HG03520 (cell line): ENCODE measurements around the gene IFNA8.
A peak's percentile ranks its signal among the peaks of the same experiment; 100 is the strongest.
"Not testable (repeated sequence)": the region's sequence is repeated elsewhere in the genome, so short reads cannot be mapped to it uniquely, and the experiment has no call there.

Experiments used
- ATAC-seq: cut with Tn5 transposase; IDR thresholded peaks from one replicate; pipeline ENCODE4 v1.9.1; 2021; ENCODE audit warnings: mild to moderate bottlenecking, moderate library complexity; ENCODE audit not compliant: unreplicated experiment

The IFNA8 gene

DNA sequence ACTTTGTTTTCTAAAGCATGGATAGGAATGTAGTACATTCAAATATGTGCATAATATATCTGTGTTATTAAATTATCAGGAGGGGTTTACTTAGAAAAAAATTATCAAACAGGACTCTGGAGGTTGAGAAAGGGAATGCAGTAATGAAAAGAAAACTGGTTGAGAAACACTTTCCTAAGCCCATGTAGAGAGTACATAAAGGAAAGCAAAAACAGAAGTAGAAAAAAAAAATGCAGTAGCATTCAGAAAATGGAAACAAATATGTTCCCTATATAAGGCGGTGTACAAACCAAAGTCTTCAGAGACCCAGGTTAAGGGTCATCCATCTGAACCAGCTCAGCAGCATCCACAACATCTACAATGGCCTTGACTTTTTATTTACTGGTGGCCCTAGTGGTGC lies at the start of gene IFNA8:
Gene IFNA8 (plus strand): TSS at position 301 of the 400 bp plus-strand sequence. CDS start 60 bp downstream, at position 361.
- no peak for ATAC-seq

DNA sequence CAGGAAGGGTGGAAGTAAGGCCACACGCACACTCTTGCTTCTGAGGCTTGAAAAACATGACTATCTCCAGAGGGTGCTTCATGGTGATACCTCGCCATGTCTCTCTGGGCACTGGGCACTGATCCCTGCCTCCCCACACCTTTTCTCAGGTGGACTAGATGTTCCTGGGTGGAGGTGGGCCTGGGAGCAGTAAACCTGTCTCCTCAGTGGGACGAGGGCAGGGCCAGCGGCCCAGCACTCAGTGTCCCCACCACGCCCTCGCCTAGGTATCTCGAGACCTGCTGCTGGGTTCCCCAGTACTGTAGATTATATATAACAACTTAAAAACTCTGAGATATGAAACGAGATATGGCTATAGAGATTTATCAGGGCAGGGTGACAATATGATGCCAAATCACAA lies 46.6 kb upstream of the IFNA8 start:
- ATAC-seq, result no peak

DNA sequence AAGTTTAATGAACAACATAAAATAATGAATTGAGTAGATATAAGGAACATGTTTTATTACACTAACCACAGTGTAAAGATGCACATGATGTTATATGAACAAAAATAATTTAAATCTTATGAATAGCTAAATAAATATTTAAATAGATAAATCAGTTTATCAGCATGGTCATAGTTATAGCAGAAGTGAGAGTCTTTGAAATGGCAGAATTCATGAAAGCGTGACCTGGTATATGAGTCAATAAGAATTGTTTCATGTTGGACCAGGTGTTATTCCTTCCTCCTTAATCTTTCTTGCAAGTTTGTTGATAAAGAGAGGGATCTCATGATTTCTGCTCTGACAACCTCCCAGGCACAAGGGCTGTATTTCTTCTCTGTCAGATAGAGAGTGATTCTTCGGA lies 41.7 kb upstream of the IFNA8 start:
- peak; percentile 91 for ATAC-seq

DNA sequence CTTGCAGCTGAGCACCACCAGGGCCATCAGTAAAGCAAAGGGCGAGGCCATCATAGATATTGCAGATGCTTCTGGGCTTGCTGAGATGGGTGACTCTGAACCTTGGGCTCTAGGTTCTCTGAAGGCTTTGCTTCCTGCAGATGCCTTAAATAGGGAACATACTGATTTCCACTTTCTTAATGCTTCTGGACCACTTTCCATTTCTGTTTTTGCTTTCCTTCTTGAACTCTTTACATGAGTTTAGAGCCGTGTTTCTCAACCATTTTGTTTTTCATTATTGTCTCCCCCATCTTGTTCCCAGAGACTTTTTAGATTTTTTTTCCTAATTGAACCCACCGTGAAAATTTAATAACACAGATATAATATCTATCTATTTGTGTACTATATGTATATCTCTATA lies 41.0 kb upstream of the IFNA8 start, which contains the start of gene IFNA13:
Gene IFNA13 (minus strand): TSS at position 101 of the 400 bp plus-strand sequence. CDS start 47 bp downstream, at position 54.
- no peak for ATAC-seq

DNA sequence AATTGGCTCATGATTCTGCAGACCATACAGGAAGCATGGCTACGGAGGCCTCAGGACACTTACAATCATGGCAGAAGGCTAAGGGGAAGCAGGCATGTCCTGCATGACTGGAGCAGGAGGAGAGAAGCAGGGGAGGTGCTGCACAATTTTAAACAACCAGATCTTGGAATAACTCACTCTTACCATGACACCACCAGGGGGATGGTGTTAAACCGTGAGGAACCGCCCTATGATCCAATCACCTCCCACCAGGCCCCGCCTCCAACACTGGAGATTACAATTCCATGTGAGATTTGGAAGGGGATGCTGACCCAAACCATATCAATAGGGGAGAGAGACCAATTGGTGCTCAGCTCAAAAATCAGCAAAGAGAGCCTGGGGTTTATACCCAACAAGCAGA lies 37.5 kb upstream of the IFNA8 start:
- ATAC-seq, result not testable (repeated sequence)

DNA sequence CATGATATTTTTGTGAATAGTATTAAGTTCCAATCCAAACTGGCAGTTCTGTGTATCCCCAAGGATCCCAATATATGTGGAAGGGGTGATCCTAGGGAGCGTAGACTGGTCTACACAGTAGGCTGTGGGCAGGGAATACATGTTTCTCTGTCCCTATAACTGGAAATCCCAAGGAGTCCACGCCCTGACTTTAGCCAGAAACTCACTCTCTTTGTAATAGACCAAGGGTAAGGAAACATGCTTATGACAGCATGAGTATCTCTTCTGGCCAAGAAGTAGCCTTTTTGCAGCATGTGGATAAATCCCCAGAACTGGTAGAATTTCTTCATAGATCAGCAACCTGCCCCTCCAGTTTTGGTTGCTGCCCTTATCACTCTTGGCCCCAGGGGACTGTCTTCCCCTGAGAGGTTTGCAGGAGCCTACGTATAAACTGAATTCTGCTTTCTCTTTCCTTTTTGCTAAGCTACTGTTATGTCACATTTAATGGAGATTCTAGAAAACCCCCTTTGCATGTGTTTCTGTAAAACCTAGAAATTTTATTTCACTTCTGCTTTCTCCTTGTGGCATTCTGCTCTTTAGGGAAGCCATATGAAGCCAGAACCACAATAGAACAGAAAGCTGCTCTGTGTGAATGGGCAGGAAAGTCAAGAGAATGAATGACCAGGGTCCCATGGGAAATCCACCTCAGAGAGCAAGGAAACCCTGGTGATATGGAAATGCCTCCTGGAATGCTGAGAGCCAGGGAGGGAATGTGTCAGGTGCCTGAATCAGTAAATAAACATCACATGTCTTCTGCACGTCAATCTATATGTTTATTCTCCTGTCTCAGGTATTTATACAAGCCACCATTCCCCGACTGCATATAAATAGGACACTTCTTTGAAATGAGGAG lies 27.2 kb upstream of the IFNA8 start:
- ATAC-seq, result peak; percentile 98

DNA sequence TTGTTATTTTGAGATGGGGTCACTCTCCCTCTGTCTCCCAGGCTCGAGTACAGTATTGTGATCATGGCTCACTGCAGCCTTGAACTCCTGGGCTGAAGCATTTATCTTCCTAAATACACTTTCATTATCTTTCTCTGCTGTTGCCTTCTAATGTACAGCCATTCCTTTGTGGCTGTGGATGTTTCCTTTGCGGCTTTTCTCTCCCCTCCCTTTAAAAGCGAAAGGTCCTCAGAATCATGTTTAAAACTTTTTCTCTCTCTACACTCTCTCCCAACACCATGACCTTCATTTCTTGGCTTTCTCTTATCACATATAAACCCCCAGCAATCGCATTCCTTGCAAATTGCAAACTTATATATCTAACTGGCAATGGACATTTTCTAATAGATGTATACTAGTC lies 25.3 kb upstream of the IFNA8 start:
- ATAC-seq, result no peak

DNA sequence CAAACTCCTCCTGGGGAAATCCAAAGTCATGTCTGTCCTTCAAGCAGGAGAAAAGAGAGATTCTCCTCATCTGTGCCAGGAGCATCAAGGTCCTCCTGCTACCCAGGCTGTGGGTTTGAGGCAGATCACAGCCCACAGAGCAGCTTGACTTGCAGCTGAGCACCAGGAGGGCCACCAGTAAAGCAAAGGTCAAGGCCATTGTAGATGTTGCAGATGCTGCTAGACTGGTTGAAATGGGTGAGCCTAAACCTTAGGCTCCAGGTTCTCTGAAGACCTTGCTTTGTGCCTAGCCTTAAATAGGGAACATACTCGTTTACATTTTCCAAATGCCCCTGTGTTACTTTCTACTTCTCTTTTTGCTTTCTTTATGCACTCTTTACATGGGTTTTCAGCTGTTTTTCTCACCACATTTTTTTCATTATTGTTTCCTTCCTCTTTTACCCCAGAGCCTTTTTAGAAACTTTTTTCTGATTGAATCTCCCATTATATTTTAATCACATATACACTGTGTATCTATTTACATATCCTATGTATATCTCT lies 23.7 kb upstream of the IFNA8 start, which contains the start of gene IFNA2:
Gene IFNA2 (minus strand): TSS at position 268 of the 540 bp plus-strand sequence. CDS start 69 bp downstream, at position 199.
- no peak for ATAC-seq

DNA sequence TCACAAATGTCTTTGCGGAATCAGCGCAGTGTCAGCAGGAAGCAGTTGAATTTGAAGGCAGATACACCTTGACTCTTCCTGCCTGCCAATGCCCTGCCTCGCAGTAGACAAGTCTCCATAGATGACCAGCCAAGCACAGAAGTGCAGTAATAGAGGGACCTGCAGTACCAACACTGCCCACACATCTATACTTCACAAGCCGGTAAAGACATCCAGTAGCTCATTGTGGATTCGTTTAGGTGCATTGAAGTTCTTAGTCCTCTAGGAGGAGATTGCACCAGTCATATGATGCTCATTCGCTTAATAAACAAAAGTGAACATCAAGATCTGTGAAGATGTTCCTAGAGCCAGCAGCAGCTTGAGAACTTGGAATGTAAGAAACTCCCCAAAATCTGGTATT lies 16.6 kb upstream of the IFNA8 start:
- ATAC-seq, result peak; percentile 94

DNA sequence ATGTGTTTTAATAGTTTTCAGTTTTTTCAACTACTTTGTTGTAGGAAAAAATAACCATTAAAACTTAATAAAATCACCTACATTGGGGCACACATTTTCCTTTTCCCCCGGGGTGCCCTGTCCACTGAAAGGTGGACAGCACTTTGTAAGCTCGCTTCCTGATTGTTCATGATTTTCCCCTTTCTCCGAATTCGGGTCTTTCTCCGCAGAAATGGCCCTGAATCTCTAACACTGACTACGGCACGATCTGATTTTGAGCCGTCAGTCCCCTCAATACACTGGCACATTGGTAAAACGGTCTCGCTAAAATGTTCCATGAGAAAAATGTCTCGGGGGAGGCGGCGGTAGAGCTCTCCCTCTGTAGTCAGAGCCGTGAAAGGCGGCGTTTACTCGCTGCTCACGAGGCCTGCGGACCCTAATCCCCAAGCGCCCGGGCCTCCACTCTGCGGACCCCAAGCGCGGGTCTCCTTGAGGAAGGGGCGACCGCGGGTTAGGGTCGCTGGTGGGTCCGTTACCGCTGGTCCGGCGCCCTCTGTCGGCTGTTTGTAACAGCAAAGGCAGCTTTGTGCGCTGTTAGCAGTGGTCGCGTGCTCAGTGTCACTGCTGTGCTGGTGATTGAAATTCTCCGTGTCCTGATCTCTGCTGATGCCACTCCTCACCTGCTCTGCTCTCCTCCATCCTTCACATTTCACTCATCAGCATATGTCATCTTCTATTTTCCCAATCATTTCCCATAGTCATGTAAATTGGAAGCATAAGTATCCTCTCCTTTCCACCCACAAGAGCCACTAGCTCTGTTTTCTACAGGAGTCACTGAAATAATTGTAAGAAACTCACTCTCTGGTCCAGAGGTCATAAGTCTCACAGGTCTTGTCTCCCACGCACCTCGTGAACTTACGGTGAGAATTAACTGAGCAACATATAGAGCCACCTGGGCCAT lies 12.9 kb upstream of the IFNA8 start:
- peak; percentile 60 for ATAC-seq

DNA sequence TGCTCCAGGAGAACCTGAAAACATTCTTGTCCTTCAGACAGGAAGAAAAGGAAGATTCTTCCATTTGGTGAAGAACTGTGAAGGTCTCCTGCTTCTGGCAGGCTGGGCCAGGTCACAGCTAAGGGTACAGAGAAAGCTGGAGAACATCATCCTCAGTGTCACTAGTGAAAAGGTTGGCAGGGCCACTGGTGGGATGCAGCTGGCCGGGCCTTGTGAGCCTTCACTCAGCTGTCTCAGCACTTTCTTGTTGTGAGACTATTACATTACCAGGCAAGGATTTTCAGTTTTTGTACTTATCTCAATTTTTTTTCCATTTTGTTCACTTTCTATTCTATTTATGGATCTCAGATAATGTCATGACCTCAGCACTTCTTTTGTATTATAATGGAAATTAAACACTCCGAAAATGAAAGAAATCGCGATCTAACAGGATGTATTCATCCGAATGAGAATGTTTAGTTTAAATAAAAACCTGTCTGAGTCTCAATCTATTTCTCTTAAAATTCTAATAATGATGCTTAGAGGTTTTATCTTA lies 9.9 kb upstream of the IFNA8 start:
- ATAC-seq, result no peak

DNA sequence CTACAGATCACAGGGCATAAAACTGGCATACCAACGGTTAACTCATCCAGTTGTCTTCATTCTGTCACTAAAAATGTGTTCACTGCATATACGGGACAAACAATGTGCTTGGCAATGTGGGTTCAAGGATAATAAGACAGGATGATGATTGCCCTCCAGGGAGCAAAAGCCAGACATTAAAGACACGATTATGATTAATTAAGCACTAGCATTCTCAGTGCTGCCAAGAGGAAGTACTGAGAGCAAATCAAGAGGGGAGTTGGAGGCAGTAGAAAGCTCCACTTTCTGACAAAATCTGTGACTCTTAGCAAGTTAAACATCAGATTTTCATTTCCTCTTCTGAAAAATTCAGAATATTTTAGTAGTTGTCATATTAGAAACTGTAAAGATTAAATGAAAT lies 9.0 kb upstream of the IFNA8 start:
- no peak for ATAC-seq

DNA sequence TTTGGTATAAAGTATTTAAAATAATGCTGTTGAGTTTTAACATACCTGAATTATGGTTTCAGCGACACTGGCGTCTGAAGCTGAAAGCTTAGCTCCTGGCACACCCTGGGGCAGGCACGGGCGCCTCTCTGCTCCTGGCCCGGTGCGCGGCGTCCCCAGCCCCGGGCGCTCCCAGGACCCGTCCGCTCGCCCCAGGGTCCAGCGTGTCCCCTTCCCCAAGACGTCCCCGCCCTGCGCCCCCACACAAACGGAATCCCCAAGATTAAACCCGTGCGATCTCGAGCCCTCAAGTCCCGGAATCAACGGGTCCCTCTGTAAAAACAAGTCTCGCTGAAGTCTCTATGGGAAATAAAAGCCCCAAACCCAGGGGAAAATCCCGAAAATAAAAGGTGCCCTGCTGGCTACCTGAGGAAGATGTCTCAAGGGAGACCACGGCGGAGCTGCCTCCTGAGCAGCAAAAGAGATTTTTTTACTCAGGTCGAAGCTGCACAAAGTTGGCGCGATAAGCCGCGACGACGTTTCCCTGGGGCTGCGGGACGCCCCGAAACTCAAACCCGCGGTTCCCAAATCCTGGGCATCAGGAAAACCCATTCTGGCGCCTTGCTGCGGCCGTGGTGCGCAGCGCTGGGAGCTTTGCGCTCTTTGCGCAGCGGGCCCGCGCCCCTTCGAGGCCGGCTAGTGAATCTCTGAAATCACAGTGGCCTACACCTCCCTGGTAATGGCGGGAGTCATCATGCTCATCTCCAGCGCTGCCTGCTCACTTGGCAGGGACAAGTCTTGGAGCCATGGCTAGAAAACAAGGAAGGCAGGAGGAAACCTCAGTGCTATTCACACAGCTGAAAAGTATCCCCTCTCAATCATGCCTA lies 6.3 kb upstream of the IFNA8 start:
- ATAC-seq, result no peak

DNA sequence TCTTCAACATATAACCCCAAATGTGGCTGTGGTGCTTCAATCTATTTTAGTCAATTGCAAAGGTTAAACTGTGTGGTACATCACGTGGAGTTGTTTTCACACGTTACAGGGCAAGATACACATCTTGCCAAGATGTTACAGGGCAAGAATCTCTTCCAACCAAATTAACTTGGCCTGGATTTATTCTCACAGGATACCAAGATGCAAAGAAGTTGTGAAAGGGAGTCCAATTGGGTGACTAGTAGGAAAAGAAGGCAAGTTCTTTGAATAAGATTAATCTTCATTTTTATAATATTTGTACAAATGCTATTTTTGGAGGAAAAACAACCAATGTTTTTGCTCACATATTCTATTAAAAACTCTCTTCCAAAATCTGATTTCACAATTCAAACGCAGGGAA lies 4.8 kb upstream of the IFNA8 start:
- ATAC-seq, result no peak

DNA sequence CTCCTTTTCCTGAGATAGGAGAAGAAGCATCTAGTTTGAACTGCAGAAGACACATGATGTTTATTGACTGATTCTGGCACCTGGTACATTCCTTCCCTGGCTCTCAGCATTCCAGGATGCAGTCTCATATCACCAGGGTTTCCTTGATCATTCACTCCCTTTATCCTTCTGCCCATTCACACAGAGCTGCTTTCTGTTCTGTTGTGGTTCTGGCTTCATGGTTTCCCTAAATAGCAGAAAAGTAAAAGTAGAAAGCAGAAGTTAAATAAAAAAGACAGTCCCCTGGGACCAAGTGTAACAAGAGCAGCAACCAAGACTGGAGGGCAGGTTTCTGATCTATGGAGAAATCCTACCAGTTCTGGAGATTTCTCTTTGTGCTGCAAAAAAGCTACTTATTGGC lies 3.2 kb downstream of the IFNA8 start:
- ATAC-seq, result no peak

DNA sequence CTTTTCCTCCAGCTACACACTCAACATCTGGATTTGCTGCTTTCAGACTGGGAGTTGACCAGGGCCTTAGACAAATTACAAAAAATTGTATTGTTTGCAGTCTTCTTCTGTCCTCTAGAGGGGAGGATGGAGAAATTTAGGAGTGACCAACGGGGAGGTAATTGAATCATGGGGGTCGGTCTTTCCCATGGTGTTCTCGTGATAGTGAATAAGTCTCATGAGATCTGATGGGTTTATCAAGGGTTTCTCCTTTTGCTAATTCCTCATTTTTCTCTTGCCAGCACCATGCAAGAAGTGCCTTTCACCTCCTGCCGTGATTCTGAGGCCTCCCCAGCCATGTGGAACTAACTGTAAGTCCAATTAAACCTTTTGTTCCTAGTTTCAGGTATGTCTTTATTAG lies 4.2 kb downstream of the IFNA8 start:
- ATAC-seq, result no peak

DNA sequence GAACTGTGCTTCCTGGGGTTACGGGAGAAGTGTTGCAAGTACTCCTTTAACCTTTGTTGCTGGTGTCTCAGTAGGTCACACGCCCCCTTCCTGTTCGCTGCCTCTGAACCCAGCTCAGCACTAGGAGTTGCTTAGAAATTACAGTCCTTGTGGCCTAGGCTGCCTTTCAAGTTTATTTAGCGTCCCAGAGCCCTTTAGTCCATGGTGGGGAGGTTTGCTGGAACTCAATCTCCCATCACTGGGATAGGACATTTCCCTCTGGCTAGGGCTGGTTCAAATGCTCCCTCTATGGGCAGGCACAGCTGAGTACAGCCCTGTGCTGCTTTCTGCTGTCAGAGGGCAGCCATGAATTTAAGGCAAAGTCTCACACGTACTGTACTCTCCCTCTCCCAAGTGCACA lies 4.7 kb downstream of the IFNA8 start:
- ATAC-seq, result no peak

DNA sequence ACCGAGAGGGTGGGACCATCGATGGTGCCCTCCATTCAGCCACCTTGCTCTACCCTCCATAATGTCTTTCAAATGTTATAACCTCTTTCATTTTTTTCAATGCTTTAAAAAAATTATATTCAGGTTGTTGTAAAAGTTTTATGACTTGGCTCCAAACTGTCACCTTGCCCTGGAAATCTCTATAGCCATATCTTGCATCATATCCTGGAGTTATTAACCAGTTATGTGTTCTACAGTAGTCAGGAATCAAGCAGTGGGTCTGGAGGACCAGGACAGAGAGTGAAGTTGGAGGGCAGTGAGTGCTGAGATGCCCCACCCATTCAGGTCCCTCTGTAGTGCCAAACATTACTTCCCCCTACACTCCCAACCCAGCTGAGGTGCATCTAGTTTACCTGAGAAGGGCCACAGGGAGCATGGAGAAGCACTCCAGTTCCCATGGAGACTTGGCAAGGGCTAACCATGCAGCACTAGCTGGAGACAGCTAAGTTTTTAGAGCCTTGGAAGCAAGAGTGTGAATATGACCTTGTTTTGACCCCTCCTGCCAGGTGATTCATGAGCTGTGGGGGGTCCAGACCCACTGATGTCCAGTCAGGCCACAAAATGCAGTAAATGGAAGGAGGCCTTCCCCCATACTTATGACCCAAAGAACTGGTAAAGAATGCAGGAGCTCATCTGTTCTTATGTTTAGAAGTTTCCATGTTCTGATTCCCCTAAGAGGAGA lies 5.5 kb downstream of the IFNA8 start:
- no peak for ATAC-seq
